Endothelial cell of umbilical vein (primary cell): ENCODE data around the gene KIAA0825. TPM values are rescaled to one million over a fixed set of nuclear protein-coding genes. Genes with fewer than 3 reads are reported as not detected.

ENCODE experiments used
- BruUV-seq: library from RNA; stranded (reverse); fragments of 400-500 nt; replicated peaks from 2 replicates; lab custom pipeline; 2021; lab: Mats Ljungman, UMichigan
- CTCF ChIA-PET: fragments of 300-600, 350-600 bp; sonication (Branson Sonifier 250); formaldehyde crosslinking; loops from one replicate; lab custom pipeline; 2021; ENCODE audit warnings: antibody characterized with exemption, inconsistent platforms; lab: Charles Lee
- POLR2A ChIA-PET: fragments of 300-600, 350-600 bp; sonication (Branson Sonifier 250); formaldehyde crosslinking; loops from one replicate; lab custom pipeline; 2021; ENCODE audit warnings: antibody characterized with exemption, inconsistent platforms; lab: Charles Lee
- DNase-seq: peaks from one replicate; pipeline ENCODE4 v3.0.0-alpha.2; 2011; ENCODE audit warnings: low read depth, low spot score
- FAIRE-seq: peaks from 2 replicates; lab custom pipeline; 2011; peaks lifted over from hg19 to GRCh38; lab: Jason Lieb, UNC
- H2AFZ ChIP-seq: 2 replicates; pipeline ENCODE4 v1.6.0; 2012; ENCODE audit warnings: low read depth, low read length, control low read depth, inconsistent platforms
- H3K27ac ChIP-seq: 2 replicates; pipeline ENCODE4 v1.5.1; 2011; ENCODE audit warnings: low read depth, mild to moderate bottlenecking, control low read depth, low read length, moderate library complexity; ENCODE audit not compliant: insufficient read depth
- H3K27me3 ChIP-seq, 2 experiments: 2 replicates each; pipeline versions ENCODE4 v1.6.0 to v1.6.1; 2011; ENCODE audit warnings: low read length in 2 of 2, mixed read lengths in 1 of 2; ENCODE audit not compliant: control insufficient read depth in 2 of 2, insufficient read depth in 2 of 2
- H3K36me3 ChIP-seq, 2 experiments: 2 replicates in 1 of 2; 3 replicates in 1 of 2; pipeline ENCODE4 v1.5.1; 2011; ENCODE audit warnings: low read length in 2 of 2, mild to moderate bottlenecking in 1 of 2, moderate library complexity in 1 of 2; ENCODE audit not compliant: control insufficient read depth in 2 of 2, insufficient read depth in 2 of 2; ENCODE audit errors: extremely low read depth in 1 of 2
- H3K4me1 ChIP-seq: 3 replicates; pipeline ENCODE4 v1.5.1; 2011; ENCODE audit warnings: mild to moderate bottlenecking, low read length; ENCODE audit not compliant: control insufficient read depth, insufficient read depth; ENCODE audit errors: extremely low read depth
- H3K4me2 ChIP-seq: 2 replicates; pipeline ENCODE4 v1.6.1; 2011; ENCODE audit warnings: low read length, control low read depth, mixed read lengths; ENCODE audit not compliant: insufficient read depth
- H3K4me3 ChIP-seq, 3 experiments: fragments of 200-600 bp in 1 of 3; sonication (generic), shearing (Covaris generic) in 1 of 3; replicated peaks in 1 of 3; 2 replicates each; pipeline ENCODE4 v1.5.1; 2011 to 2016; ENCODE audit warnings: control low read depth in 3 of 3, low read length in 3 of 3, mild to moderate bottlenecking in 2 of 3, inconsistent platforms in 1 of 3, low read depth in 1 of 3, moderate library complexity in 1 of 3; ENCODE audit not compliant: insufficient read depth in 1 of 3
- H3K79me2 ChIP-seq: 2 replicates; pipeline ENCODE4 v1.6.0; 2012; ENCODE audit warnings: low read length, inconsistent platforms; ENCODE audit not compliant: control insufficient read depth, insufficient read depth
- H3K9ac ChIP-seq: replicated peaks from 2 replicates; pipeline ENCODE3; 2011; ENCODE audit warnings: low read length, control low read depth; ENCODE audit not compliant: insufficient read depth; ENCODE audit errors: extremely low read depth
- H3K9me1 ChIP-seq: replicated peaks from 3 replicates; pipeline ENCODE4 v1.6.0; 2011; ENCODE audit warnings: mild to moderate bottlenecking, low read length; ENCODE audit not compliant: control insufficient read depth, insufficient read depth; ENCODE audit errors: extremely low read depth
- H3K9me3 ChIP-seq: replicated peaks from 2 replicates; pipeline ENCODE4 v1.5.1; 2012; ENCODE audit warnings: low read length, inconsistent platforms; ENCODE audit not compliant: control insufficient read depth, insufficient read depth
- H4K20me1 ChIP-seq: replicated peaks from 2 replicates; pipeline ENCODE3; 2011; ENCODE audit warnings: mild to moderate bottlenecking, low read length; ENCODE audit not compliant: control insufficient read depth, insufficient read depth; ENCODE audit errors: extremely low read depth
- EZH2 ChIP-seq: IDR thresholded peaks from 2 replicates; pipeline ENCODE4 v1.6.1; 2012; ENCODE audit warnings: borderline replicate concordance, low read depth, mild to moderate bottlenecking, moderate library complexity, low read length, inconsistent platforms; ENCODE audit not compliant: severe bottlenecking
- FOS ChIP-seq: IDR thresholded peaks from 2 replicates; pipeline ENCODE4 v1.6.1; 2011; ENCODE audit warnings: mild to moderate bottlenecking, low read length, moderate library complexity, borderline replicate concordance; ENCODE audit not compliant: insufficient read depth
- GATA2 ChIP-seq: IDR thresholded peaks from 2 replicates; pipeline ENCODE4 v1.7.0; 2011; ENCODE audit warnings: low read depth, mild to moderate bottlenecking, moderate library complexity, mixed read lengths, low read length; ENCODE audit not compliant: insufficient read length, insufficient read depth
- JUN ChIP-seq: IDR thresholded peaks from 2 replicates; pipeline ENCODE4 v1.6.1; 2011; ENCODE audit warnings: borderline replicate concordance, low read depth; ENCODE audit not compliant: insufficient read length, insufficient read depth
- MYC ChIP-seq: IDR thresholded peaks from one replicate; pipeline ENCODE4 v1.6.1; 2011; ENCODE audit warnings: mild to moderate bottlenecking, low read depth, low read length
- POLR2A ChIP-seq: IDR thresholded peaks from 2 replicates; pipeline ENCODE4 v1.6.1; 2012; ENCODE audit warnings: low read depth, mild to moderate bottlenecking, control low read depth, low read length
- POLR2AphosphoS5 ChIP-seq: IDR thresholded peaks from 2 replicates; pipeline ENCODE4 v1.6.1; 2012; ENCODE audit warnings: low read depth, mild to moderate bottlenecking, control low read depth, low read length, moderate library complexity; ENCODE audit not compliant: insufficient read depth
- dilution Hi-C: fragments of 300-500 bp; cut with MboI; formaldehyde crosslinking; loops from one replicate; pipeline ENCODE4 v1.15.0; 2019; ENCODE audit warnings: low sequenced_read_pairs; ENCODE audit not compliant: extremely low pct_ligation_motif_present
- intact Hi-C: fragments of 100-400 bp; cut with micrococcal nuclease; formaldehyde crosslinking; loops from one replicate; pipeline ENCODE4 v1.10.0; 2022
- polyA plus RNA-seq, 4 experiments: library from polyadenylated mRNA; depleted of rRNA in 3 of 4; stranded (reverse) in 3 of 4; unstranded in 1 of 4; fragments of >200 nt; gene quantifications; 2 replicates each; pipeline versions ENCODE4 v1.2.1 to v1.2.3, GENCODE V29; 2011 to 2012; ENCODE audit warnings: missing spikeins in 1 of 4
- total RNA-seq: library from RNA; stranded (reverse); gene quantifications from 2 replicates; pipeline ENCODE4 v1.2.3, GENCODE V29; 2021
- TF ChIP-seq, protein P1 (sequence below): IDR thresholded peaks from 2 replicates; pipeline ENCODE4 v1.6.1; 2011; ENCODE audit not compliant: insufficient read depth, insufficient read length
- TF ChIP-seq, protein P2 (sequence below), 2 donors: IDR thresholded peaks; 1 replicate in 1 of 2; 2 replicates in 1 of 2; pipeline ENCODE4 v1.5.1; 2011; ENCODE audit warnings: low read length in 2 of 2, mild to moderate bottlenecking in 2 of 2, moderate library complexity in 2 of 2, control low read depth in 1 of 2, inconsistent platforms in 1 of 2, low read depth in 1 of 2; ENCODE audit not compliant: insufficient read depth in 1 of 2; ENCODE audit errors: extremely low read depth in 1 of 2

Gene KIAA0825
- total and polyA plus RNA-seq, 2 donors (not counting 3 experiments of a cell fraction or from before 2014, with no cell fraction given) = 0.15 to 1.1 TPM

DNA sequence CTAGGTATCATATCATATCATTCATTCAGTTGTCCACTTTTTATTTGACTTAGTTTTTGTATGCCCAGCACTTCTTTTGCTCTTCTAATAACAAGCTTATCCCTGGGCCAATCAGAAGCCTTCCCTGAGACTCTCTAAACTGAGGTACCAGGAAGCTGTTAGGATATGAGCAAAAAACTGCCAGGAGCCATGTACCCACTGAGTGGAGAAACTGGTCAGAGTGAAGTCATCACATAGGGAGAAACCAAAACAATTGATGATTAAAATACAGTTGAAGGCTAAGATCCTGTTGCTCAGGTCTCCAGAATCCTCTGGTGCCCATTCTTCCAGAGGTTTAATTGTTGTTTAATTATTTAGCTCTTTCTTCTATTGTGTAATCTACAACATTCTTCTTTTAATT is 120.2 kb downstream of the KIAA0825 start:
- Histone ChIP-seq H3K79me2 (no peaks in the 10 kb centered on the region), H3K9ac (no peak overlapping the region), H2AFZ (no peak overlapping the region), H3K27me3 (no peaks in the 10 kb centered on the region), H3K9me1 (no peaks in the 10 kb centered on the region), H4K20me1 (no peaks in the 10 kb centered on the region), H3K9me3 (no peaks in the 10 kb centered on the region), H3K27ac (no peak overlapping the region), H3K4me3 (no peak overlapping the region), H3K36me3 (no peaks in the 10 kb centered on the region), H3K4me1 (no peaks in the 10 kb centered on the region), H3K4me2 (no peak overlapping the region)
- ChIA-PET POLR2A (no interaction called here), CTCF (interaction anchor here (1.0 to 1.2 kb wide), 2 partner anchors 18 to 27 kb away, joined by 3 to 4 read pairs; no protein-coding TSS in a partner anchor)
- dilution Hi-C loops = no loop called here
- FAIRE-seq (no peak), DNase-seq (no peak)
- no TSS peak for BruUV-seq
- TF ChIP-seq EZH2 (no peak), FOS (no peak), GATA2 (no peak), POLR2A (no peak), MYC (no peak), POLR2AphosphoS5 (no peak)
- TF ChIP-seq, protein P1, sequence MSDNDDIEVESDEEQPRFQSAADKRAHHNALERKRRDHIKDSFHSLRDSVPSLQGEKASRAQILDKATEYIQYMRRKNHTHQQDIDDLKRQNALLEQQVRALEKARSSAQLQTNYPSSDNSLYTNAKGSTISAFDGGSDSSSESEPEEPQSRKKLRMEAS = no peak
- intact Hi-C loops = no loop called here

DNA sequence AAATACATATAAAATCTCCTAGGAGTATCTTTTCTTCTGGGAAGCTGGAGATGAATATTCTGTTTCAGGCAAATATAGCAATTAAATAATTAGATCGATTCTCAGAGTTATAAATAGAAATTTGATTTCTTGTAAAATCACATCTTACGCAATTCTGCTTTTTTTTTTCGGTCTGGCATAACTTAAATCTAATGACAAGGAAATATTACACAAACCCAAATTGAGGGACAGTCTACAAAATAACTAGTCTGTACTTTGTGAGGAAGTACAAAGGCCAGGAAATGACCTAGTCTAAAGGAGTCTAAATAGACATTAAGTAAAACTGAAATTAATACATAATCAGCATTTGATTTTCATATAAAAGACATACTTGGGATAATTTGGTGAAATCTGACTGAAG is 133.3 kb downstream of the KIAA0825 start:
- no peak for DNase-seq
- FAIRE-seq = no peak
- dilution Hi-C loops (no loop called here), intact Hi-C loops (no loop called here)
- Histone ChIP-seq H3K9me1 (no peaks in the 10 kb centered on the region), H3K27me3 (no peaks in the 10 kb centered on the region), H3K9me3 (no peaks in the 10 kb centered on the region), H4K20me1 (no peaks in the 10 kb centered on the region), H3K79me2 (no peaks in the 10 kb centered on the region), H3K4me3 (no peak overlapping the region), H3K36me3 (no peaks in the 10 kb centered on the region), H2AFZ (no peak overlapping the region), H3K27ac (no peak overlapping the region), H3K4me1 (no peaks in the 10 kb centered on the region), H3K9ac (no peak overlapping the region), H3K4me2 (no peak overlapping the region)
- TF ChIP-seq, protein P2, sequence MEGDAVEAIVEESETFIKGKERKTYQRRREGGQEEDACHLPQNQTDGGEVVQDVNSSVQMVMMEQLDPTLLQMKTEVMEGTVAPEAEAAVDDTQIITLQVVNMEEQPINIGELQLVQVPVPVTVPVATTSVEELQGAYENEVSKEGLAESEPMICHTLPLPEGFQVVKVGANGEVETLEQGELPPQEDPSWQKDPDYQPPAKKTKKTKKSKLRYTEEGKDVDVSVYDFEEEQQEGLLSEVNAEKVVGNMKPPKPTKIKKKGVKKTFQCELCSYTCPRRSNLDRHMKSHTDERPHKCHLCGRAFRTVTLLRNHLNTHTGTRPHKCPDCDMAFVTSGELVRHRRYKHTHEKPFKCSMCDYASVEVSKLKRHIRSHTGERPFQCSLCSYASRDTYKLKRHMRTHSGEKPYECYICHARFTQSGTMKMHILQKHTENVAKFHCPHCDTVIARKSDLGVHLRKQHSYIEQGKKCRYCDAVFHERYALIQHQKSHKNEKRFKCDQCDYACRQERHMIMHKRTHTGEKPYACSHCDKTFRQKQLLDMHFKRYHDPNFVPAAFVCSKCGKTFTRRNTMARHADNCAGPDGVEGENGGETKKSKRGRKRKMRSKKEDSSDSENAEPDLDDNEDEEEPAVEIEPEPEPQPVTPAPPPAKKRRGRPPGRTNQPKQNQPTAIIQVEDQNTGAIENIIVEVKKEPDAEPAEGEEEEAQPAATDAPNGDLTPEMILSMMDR (IDR thresholded peaks at IDR 0.05; ENCODE audit: extremely low read depth in 1 of 2, insufficient read depth in 1 of 2, low read depth in 1 of 2, low read length in 2 of 2) = no peak
- no peak for TF ChIP-seq EZH2
- TF ChIP-seq POLR2AphosphoS5 = no peak
- TF ChIP-seq GATA2 = no peak
- no peak for TF ChIP-seq MYC
- TF ChIP-seq FOS = no peak
- TF ChIP-seq JUN = no peak
- TF ChIP-seq, protein P1 = no peak
- TF ChIP-seq POLR2A = no peak
- ChIA-PET CTCF (interaction anchor here (1.5 kb wide), 1 partner anchor 19 kb away, joined by 4 read pairs; no protein-coding TSS in a partner anchor), POLR2A (no interaction called here)
- BruUV-seq = no TSS peak
